ENCODE measurements around the gene PTPRK. TPM values are rescaled to one million over a fixed set of nuclear protein-coding genes. Genes with fewer than 3 reads are reported as not detected.
A peak's percentile ranks its signal among the peaks of the same experiment; 100 is the strongest.

The PTPRK gene
- total and polyA plus RNA-seq, 2 of the 13 experiments (the other 11 are each of a cell fraction or from before 2014, with no cell fraction given) = 43.6 to 98.3 TPM

DNA sequence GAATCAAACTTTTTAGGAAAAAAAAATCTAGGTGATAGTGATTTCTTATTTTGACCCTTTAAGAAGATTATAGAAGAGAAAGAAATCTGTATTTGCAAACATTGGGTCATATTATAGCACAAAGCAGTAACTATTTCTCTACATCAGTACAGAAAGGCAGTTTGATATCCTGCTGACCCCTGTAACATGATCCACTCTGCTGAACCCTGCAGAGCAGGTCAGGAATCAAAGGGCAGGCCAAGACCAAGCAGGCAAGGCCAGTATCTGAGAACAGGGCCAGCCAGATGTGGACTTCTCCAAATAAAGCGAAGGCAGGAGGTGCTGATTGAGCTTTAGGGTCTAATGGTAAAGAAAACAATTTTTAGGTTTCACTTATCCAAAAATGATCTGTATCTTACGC lies 239.4 kb downstream of the PTPRK start (continued):
- peak; percentile 45; the same call in 1 of the 2 replicates for TF ChIP-seq HOXA3 (CRISPR knock-in tag; IDR thresholded peaks at IDR 0.05)
- TF ChIP-seq PPARG (CRISPR knock-in tag; conservative IDR thresholded peaks at IDR 0.05) = 0 out of 2 replicates have a peak, but pooled peaks have one; percentile 38
- TF ChIP-seq SALL1 (CRISPR knock-in tag; IDR thresholded peaks at IDR 0.05) = peak; percentile 87
- peak; percentile 66 to 81 for TF ChIP-seq NR2F1 (CRISPR knock-in tag; IDR thresholded peaks at IDR 0.05)
- peak; percentile 67; the same call in 1 of the 2 replicates for TF ChIP-seq NCOR1 (IDR thresholded peaks at IDR 0.05; ENCODE audit: borderline replicate concordance, low read length)
- TF ChIP-seq, protein P1, sequence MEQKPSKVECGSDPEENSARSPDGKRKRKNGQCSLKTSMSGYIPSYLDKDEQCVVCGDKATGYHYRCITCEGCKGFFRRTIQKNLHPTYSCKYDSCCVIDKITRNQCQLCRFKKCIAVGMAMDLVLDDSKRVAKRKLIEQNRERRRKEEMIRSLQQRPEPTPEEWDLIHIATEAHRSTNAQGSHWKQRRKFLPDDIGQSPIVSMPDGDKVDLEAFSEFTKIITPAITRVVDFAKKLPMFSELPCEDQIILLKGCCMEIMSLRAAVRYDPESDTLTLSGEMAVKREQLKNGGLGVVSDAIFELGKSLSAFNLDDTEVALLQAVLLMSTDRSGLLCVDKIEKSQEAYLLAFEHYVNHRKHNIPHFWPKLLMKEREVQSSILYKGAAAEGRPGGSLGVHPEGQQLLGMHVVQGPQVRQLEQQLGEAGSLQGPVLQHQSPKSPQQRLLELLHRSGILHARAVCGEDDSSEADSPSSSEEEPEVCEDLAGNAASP (CRISPR knock-in tag; IDR thresholded peaks at IDR 0.05; ENCODE audit: borderline replicate concordance) = peak; percentile 59; the same call in 1 of the 2 replicates
- TF ChIP-seq IRF2 (CRISPR knock-in tag; IDR thresholded peaks at IDR 0.05) = 0 out of 2 replicates have a peak, but pooled peaks have one; percentile 18
- peak; percentile 94 for TF ChIP-seq POGZ (CRISPR knock-in tag; IDR thresholded peaks at IDR 0.05)
- 0 out of 2 replicates have a peak, but pooled peaks have one; percentile 21 for TF ChIP-seq MIXL1 (CRISPR knock-in tag; IDR thresholded peaks at IDR 0.05)
- peak; percentile 76 for TF ChIP-seq RARA (CRISPR knock-in tag; IDR thresholded peaks at IDR 0.05)
- TF ChIP-seq BCL6 (CRISPR knock-in tag; IDR thresholded peaks at IDR 0.05) = 0 out of 2 replicates have a peak, but pooled peaks have one; percentile 17
- no peak for TF ChIP-seq RFX5 (IDR thresholded peaks at IDR 0.05; ENCODE audit: low read depth, low read length)
- TF ChIP-seq THAP11 (CRISPR knock-in tag; IDR thresholded peaks at IDR 0.05) = no peak
- TF ChIP-seq, protein P2, sequence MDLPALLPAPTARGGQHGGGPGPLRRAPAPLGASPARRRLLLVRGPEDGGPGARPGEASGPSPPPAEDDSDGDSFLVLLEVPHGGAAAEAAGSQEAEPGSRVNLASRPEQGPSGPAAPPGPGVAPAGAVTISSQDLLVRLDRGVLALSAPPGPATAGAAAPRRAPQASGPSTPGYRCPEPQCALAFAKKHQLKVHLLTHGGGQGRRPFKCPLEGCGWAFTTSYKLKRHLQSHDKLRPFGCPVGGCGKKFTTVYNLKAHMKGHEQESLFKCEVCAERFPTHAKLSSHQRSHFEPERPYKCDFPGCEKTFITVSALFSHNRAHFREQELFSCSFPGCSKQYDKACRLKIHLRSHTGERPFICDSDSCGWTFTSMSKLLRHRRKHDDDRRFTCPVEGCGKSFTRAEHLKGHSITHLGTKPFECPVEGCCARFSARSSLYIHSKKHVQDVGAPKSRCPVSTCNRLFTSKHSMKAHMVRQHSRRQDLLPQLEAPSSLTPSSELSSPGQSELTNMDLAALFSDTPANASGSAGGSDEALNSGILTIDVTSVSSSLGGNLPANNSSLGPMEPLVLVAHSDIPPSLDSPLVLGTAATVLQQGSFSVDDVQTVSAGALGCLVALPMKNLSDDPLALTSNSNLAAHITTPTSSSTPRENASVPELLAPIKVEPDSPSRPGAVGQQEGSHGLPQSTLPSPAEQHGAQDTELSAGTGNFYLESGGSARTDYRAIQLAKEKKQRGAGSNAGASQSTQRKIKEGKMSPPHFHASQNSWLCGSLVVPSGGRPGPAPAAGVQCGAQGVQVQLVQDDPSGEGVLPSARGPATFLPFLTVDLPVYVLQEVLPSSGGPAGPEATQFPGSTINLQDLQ (CRISPR knock-in tag; IDR thresholded peaks at IDR 0.05) = no peak
- peak; percentile 42; the same call in 1 of the 2 replicates for TF ChIP-seq FOXA3 (CRISPR knock-in tag; IDR thresholded peaks at IDR 0.05)
- peak; percentile 77; the same call in 1 of the 2 replicates for TF ChIP-seq ZNF644 (CRISPR knock-in tag; IDR thresholded peaks at IDR 0.05; ENCODE audit: low read depth)
- no peak for TF ChIP-seq ZNF180 (CRISPR knock-in tag; IDR thresholded peaks at IDR 0.05; ENCODE audit: borderline replicate concordance, low read depth)
- no peak for TF ChIP-seq CBFB (CRISPR knock-in tag; IDR thresholded peaks at IDR 0.05)
- TF ChIP-seq, protein P3, sequence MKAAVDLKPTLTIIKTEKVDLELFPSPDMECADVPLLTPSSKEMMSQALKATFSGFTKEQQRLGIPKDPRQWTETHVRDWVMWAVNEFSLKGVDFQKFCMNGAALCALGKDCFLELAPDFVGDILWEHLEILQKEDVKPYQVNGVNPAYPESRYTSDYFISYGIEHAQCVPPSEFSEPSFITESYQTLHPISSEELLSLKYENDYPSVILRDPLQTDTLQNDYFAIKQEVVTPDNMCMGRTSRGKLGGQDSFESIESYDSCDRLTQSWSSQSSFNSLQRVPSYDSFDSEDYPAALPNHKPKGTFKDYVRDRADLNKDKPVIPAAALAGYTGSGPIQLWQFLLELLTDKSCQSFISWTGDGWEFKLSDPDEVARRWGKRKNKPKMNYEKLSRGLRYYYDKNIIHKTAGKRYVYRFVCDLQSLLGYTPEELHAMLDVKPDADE (CRISPR knock-in tag; IDR thresholded peaks at IDR 0.05) = no peak
- peak; percentile 49 for TF ChIP-seq ZFY (CRISPR knock-in tag; IDR thresholded peaks at IDR 0.05)
- TF ChIP-seq NR2F6 (IDR thresholded peaks at IDR 0.05) = peak; percentile 76
- TF ChIP-seq NR2F6 (CRISPR knock-in tag; IDR thresholded peaks at IDR 0.05) = peak; percentile 89
- TF ChIP-seq EP300 (IDR thresholded peaks at IDR 0.05; ENCODE audit: low read depth in 2 of 2, low read length in 2 of 2) = peak in 1 of 2 experiments; percentile 35; a peak in 1 of 4 replicates
- no peak for TF ChIP-seq EP300 (CRISPR knock-in tag; IDR thresholded peaks at IDR 0.05; ENCODE audit: borderline replicate concordance)

Data from HepG2 (cell line).